Neural cell (in vitro differentiated cells): ENCODE results near the gene ITGB1BP1. TPM values are rescaled to one million over a fixed set of nuclear protein-coding genes. Genes with fewer than 3 reads are reported as not detected.

ENCODE experiments used
- H2AFZ ChIP-seq: fragments of 200-600, 300-800 bp; sonication (generic), shearing (Covaris generic); 2 replicates; pipeline ENCODE4 v1.6.0; 2014; ENCODE audit warnings: low read depth, mild to moderate bottlenecking, antibody characterized with exemption, low read length, moderate library complexity
- H3F3A ChIP-seq: fragments of 200-600 bp; shearing (Covaris generic); 2 replicates; pipeline ENCODE4 v1.6.1; 2016; ENCODE audit warnings: mild to moderate bottlenecking, moderate library complexity, mixed read lengths, antibody characterized with exemption, low read length; ENCODE audit not compliant: insufficient read depth, poor library complexity, severe bottlenecking
- H3K27ac ChIP-seq: fragments of 200-600, 300-800 bp; sonication (generic), shearing (Covaris generic); 2 replicates; pipeline ENCODE4 v1.5.1; 2014; ENCODE audit warnings: mild to moderate bottlenecking, low read length, moderate library complexity
- H3K27me3 ChIP-seq: fragments of 300-800, 200-600 bp; sonication (generic), shearing (Covaris generic); 2 replicates; pipeline ENCODE4 v1.6.0; 2014; ENCODE audit warnings: mild to moderate bottlenecking, low read depth, low read length, moderate library complexity; ENCODE audit not compliant: insufficient read depth
- H3K36me3 ChIP-seq: fragments of 300-800, 200-600 bp; sonication (generic), shearing (Covaris generic); 2 replicates; pipeline ENCODE4 v1.5.1; 2014; ENCODE audit warnings: mild to moderate bottlenecking, antibody characterized with exemption, low read length, moderate library complexity; ENCODE audit not compliant: insufficient read depth
- H3K4me2 ChIP-seq: fragments of 300-800, 200-600 bp; sonication (generic), shearing (Covaris generic); 2 replicates; pipeline ENCODE4 v1.6.0; 2014; ENCODE audit warnings: mild to moderate bottlenecking, low read length
- H3K4me3 ChIP-seq: fragments of 300-800, 200-600 bp; sonication (generic), shearing (Covaris generic); 2 replicates; pipeline ENCODE4 v1.5.1; 2014; ENCODE audit warnings: mild to moderate bottlenecking, low read length, moderate library complexity
- H3K79me2 ChIP-seq: fragments of 200-600 bp; shearing (Covaris generic); replicated peaks from 2 replicates; pipeline ENCODE4 v1.6.0; 2014; ENCODE audit warnings: mild to moderate bottlenecking, low read length, moderate library complexity; ENCODE audit not compliant: insufficient read depth
- H3K9ac ChIP-seq: fragments of 300-800, 200-600 bp; sonication (generic), shearing (Covaris generic); 2 replicates; pipeline ENCODE4 v1.6.1; 2016; ENCODE audit warnings: mild to moderate bottlenecking, low read length, mixed read lengths
- H3K9me2 ChIP-seq: fragments of 200-600 bp; shearing (Covaris generic); 2 replicates; pipeline ENCODE4 v1.6.1; 2016; ENCODE audit warnings: mild to moderate bottlenecking, low read length, mixed read lengths; ENCODE audit not compliant: insufficient read depth
- H3K9me3 ChIP-seq: fragments of 200-600, 300-800 bp; sonication (generic), shearing (Covaris generic); 2 replicates; pipeline ENCODE4 v1.6.1; 2016; ENCODE audit warnings: mild to moderate bottlenecking, mixed run types, low read length, moderate library complexity, mixed read lengths
- H4K20me1 ChIP-seq: fragments of 200-600 bp; shearing (Covaris generic); 2 replicates; pipeline ENCODE4 v1.6.1; 2016; ENCODE audit warnings: mild to moderate bottlenecking, mixed run types; ENCODE audit not compliant: insufficient read depth
- EP300 ChIP-seq: fragments of 450-650 bp; conservative IDR thresholded peaks from 2 replicates; pipeline ENCODE4 v1.6.1; 2014; ENCODE audit warnings: antibody characterized with exemption, mild to moderate bottlenecking, moderate library complexity; ENCODE audit not compliant: poor library complexity, severe bottlenecking
- EZH2 ChIP-seq: fragments of 200-600, 300-800 bp; shearing (Covaris generic), sonication (generic); IDR thresholded peaks from 2 replicates; pipeline ENCODE4 v1.6.1; 2014; ENCODE audit warnings: antibody characterized with exemption, low read length, borderline replicate concordance, mild to moderate bottlenecking; ENCODE audit not compliant: insufficient read depth, poor library complexity, severe bottlenecking
- MXI1 ChIP-seq: fragments of 450-650 bp; conservative IDR thresholded peaks from 2 replicates; pipeline ENCODE4 v1.6.1; 2014; ENCODE audit warnings: antibody characterized with exemption, mild to moderate bottlenecking; ENCODE audit not compliant: poor library complexity, severe bottlenecking
- POLR2AphosphoS5 ChIP-seq: IDR thresholded peaks from 2 replicates; pipeline ENCODE4 v1.6.1; 2012
- RAD21 ChIP-seq: fragments of 450-650 bp; conservative IDR thresholded peaks from 2 replicates; pipeline ENCODE4 v1.6.1; 2014; ENCODE audit warnings: antibody characterized with exemption, mild to moderate bottlenecking, moderate library complexity
- SMC3 ChIP-seq: fragments of 450-650 bp; conservative IDR thresholded peaks from 2 replicates; pipeline ENCODE4 v1.6.1; 2014; ENCODE audit warnings: antibody characterized with exemption, mild to moderate bottlenecking, moderate library complexity; ENCODE audit not compliant: poor library complexity
- TAF1 ChIP-seq: IDR thresholded peaks from 2 replicates; pipeline ENCODE4 v1.6.1; 2012; ENCODE audit warnings: low read depth
- polyA plus RNA-seq: library from polyadenylated mRNA; depleted of rRNA; stranded (reverse); fragments of >200 nt; gene quantifications from 2 replicates; pipeline ENCODE4 v1.2.3, GENCODE V29; 2014
- TF ChIP-seq, protein P1 (sequence below): IDR thresholded peaks from 2 replicates; pipeline ENCODE4 v1.6.1; 2012; ENCODE audit warnings: borderline replicate concordance
- TF ChIP-seq, protein P2 (sequence below): fragments of 450-650 bp; IDR thresholded peaks from 2 replicates; pipeline ENCODE4 v1.5.1; 2014; ENCODE audit warnings: antibody characterized with exemption, mild to moderate bottlenecking, moderate library complexity; ENCODE audit not compliant: poor library complexity, severe bottlenecking

ITGB1BP1 gene
- polyA plus RNA-seq, 1 donor from 2014 or later = 98.0 TPM

DNA sequence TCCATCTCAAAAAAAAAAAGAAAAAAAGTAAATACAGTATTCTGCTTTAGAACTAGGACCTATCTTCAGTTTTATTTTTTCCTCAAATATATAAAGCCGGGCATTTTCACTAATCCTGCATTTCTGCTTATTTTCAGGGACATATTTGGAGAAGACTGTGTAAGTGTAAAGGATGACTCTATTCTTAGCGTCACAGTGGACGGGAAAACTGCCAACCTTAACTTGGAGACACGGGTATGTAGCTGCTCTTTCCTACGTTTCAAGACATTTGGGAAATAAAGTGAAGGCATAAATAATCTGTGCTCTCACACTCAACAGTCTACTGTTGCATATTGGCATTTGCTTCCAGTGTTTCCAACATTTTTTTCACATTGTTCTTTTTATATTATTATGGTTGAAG lies 47.9 kb upstream of the ITGB1BP1 start:
- H3K9ac ChIP-seq = no peak overlapping the region
- H3K9me3 ChIP-seq = no peaks in the 10 kb centered on the region
- H3K4me3 ChIP-seq = no peak overlapping the region
- H4K20me1 ChIP-seq = no peaks in the 10 kb centered on the region
- no peak overlapping the region for H2AFZ ChIP-seq
- H3K9me2 ChIP-seq = no peaks in the 10 kb centered on the region
- H3K27ac ChIP-seq = no peak overlapping the region
- no peaks in the 10 kb centered on the region for H3K27me3 ChIP-seq
- no peaks in the 10 kb centered on the region for H3K36me3 ChIP-seq
- no peaks in the 10 kb centered on the region for H3F3A ChIP-seq
- H3K79me2 ChIP-seq = no peaks in the 10 kb centered on the region
- H3K4me2 ChIP-seq = no peak overlapping the region
- TF ChIP-seq RAD21 (no peak), MXI1 (no peak), POLR2AphosphoS5 (no peak), EZH2 (no peak), SMC3 (no peak), TAF1 (no peak), EP300 (no peak)
- TF ChIP-seq, protein P1, sequence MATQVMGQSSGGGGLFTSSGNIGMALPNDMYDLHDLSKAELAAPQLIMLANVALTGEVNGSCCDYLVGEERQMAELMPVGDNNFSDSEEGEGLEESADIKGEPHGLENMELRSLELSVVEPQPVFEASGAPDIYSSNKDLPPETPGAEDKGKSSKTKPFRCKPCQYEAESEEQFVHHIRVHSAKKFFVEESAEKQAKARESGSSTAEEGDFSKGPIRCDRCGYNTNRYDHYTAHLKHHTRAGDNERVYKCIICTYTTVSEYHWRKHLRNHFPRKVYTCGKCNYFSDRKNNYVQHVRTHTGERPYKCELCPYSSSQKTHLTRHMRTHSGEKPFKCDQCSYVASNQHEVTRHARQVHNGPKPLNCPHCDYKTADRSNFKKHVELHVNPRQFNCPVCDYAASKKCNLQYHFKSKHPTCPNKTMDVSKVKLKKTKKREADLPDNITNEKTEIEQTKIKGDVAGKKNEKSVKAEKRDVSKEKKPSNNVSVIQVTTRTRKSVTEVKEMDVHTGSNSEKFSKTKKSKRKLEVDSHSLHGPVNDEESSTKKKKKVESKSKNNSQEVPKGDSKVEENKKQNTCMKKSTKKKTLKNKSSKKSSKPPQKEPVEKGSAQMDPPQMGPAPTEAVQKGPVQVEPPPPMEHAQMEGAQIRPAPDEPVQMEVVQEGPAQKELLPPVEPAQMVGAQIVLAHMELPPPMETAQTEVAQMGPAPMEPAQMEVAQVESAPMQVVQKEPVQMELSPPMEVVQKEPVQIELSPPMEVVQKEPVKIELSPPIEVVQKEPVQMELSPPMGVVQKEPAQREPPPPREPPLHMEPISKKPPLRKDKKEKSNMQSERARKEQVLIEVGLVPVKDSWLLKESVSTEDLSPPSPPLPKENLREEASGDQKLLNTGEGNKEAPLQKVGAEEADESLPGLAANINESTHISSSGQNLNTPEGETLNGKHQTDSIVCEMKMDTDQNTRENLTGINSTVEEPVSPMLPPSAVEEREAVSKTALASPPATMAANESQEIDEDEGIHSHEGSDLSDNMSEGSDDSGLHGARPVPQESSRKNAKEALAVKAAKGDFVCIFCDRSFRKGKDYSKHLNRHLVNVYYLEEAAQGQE = no peak
- TF ChIP-seq, protein P2, sequence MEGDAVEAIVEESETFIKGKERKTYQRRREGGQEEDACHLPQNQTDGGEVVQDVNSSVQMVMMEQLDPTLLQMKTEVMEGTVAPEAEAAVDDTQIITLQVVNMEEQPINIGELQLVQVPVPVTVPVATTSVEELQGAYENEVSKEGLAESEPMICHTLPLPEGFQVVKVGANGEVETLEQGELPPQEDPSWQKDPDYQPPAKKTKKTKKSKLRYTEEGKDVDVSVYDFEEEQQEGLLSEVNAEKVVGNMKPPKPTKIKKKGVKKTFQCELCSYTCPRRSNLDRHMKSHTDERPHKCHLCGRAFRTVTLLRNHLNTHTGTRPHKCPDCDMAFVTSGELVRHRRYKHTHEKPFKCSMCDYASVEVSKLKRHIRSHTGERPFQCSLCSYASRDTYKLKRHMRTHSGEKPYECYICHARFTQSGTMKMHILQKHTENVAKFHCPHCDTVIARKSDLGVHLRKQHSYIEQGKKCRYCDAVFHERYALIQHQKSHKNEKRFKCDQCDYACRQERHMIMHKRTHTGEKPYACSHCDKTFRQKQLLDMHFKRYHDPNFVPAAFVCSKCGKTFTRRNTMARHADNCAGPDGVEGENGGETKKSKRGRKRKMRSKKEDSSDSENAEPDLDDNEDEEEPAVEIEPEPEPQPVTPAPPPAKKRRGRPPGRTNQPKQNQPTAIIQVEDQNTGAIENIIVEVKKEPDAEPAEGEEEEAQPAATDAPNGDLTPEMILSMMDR = no peak

DNA sequence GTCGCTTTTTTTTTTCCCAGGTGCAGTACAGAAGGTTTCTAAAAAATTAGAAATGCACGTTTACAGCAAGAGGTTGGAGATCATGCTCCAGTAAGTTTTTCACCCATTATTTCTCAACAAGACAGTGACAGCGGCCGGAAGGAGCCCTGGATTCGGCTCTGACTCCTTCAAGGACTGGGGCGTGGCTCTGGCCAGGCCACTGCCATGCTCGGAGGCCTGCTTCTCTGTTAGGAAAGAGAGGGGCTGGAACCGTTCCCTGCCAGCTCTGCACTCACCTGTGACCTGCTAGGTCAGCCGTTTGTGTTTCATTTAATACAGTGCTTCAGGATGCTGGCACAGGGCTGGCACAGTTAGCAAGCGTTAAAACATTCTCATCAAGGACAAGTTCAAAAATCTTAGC lies 44.4 kb upstream of the ITGB1BP1 start:
- Histone ChIP-seq H3K36me3 (no peaks in the 10 kb centered on the region), H2AFZ (no peak overlapping the region), H3K27me3 (no peaks in the 10 kb centered on the region), H3K4me2 (no peak overlapping the region), H3K4me3 (no peak overlapping the region), H3K9me2 (no peaks in the 10 kb centered on the region), H3F3A (no peaks in the 10 kb centered on the region), H3K27ac (no peak overlapping the region), H3K79me2 (no peaks in the 10 kb centered on the region), H3K9me3 (no peaks in the 10 kb centered on the region), H3K9ac (no peak overlapping the region), H4K20me1 (no peaks in the 10 kb centered on the region)
- no peak for TF ChIP-seq SMC3

DNA sequence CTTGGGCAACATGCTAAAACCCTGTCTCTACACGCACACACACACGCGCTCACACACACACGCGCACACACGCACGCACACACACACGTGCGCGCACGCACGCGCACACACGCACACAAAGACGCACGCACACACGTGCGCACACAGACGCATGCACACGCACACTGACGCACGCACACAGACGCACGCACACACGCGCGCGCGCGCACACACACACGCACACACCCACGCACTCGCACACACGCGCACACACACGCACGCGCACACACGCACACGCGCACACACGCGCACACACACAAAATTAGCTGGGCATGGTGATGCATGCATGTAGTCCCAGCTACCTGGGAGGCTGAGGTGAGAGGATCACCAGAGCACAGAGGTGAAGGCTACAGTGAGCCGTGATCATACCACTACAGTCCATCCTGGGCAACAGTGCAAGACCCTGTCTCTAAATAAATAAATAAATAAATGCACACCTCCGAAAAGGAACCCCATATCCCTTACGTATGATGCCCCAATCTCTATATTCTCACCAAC lies 42.9 kb upstream of the ITGB1BP1 start:
- Histone ChIP-seq H3K9ac (no peak overlapping the region), H3K27ac (no peak overlapping the region), H3F3A (no peaks in the 10 kb centered on the region), H3K4me3 (no peak overlapping the region), H3K9me2 (no peaks in the 10 kb centered on the region), H3K9me3 (no peaks in the 10 kb centered on the region), H3K4me2 (no peak overlapping the region), H2AFZ (no peak overlapping the region), H3K79me2 (no peaks in the 10 kb centered on the region), H4K20me1 (no peaks in the 10 kb centered on the region), H3K27me3 (no peaks in the 10 kb centered on the region), H3K36me3 (no peaks in the 10 kb centered on the region)
- TF ChIP-seq RAD21 (no peak), SMC3 (no peak), MXI1 (no peak), POLR2AphosphoS5 (no peak), TAF1 (no peak), EP300 (no peak), EZH2 (no peak)
- TF ChIP-seq, protein P2 = no peak
- TF ChIP-seq, protein P1 = no peak
